HepG2 (cell line): ENCODE data around the gene FOXK2. TPM values are rescaled to one million over a fixed set of nuclear protein-coding genes. Genes with fewer than 3 reads are reported as not detected.
A peak's percentile ranks its signal among the peaks of the same experiment; 100 is the strongest.

ENCODE experiments used
- ATAC-seq: fragments of 200-7000 bp; cut with Tn5 transposase; 3 replicates; pipeline ENCODE4 v1.9.1; 2020; ENCODE audit warnings: mild to moderate bottlenecking, moderate library complexity
- BruUV-seq: library from RNA; stranded (reverse); fragments of 400-500 nt; replicated peaks from 2 replicates; lab custom pipeline; 2021; lab: Mats Ljungman, UMichigan
- CTCF ChIA-PET: fragments of 300-600 bp; formaldehyde crosslinking; extraction: SDS; loops from one replicate; lab custom pipeline; 2021; ENCODE audit warnings: low total read pairs, inconsistent platforms, low intra/inter-chr PET ratio; lab: Yijun Ruan, JAX
- POLR2A ChIA-PET: fragments of 350-600 bp; sonication (Branson Sonifier 250); formaldehyde crosslinking; loops from one replicate; lab custom pipeline; 2020; ENCODE audit warnings: antibody characterized with exemption, inconsistent platforms; lab: Yijun Ruan, JAX
- DNase-seq: peaks from one replicate; pipeline ENCODE4 v3.0.0-alpha.2; 2015; ENCODE audit warnings: low spot score
- FAIRE-seq: peaks from 3 replicates; lab custom pipeline; 2011; peaks lifted over from hg19 to GRCh38; lab: Jason Lieb, UNC
- H2AFZ ChIP-seq: one replicate; pipeline ENCODE4 v1.6.1; 2011; ENCODE audit warnings: low read length, inconsistent platforms
- H3K27ac ChIP-seq: fragments of 300-600 bp; 3 replicates; pipeline ENCODE4 v1.8.0; 2011; ENCODE audit warnings: mixed run types, mild to moderate bottlenecking, mixed read lengths, low read length, inconsistent platforms; ENCODE audit not compliant: insufficient read depth; ENCODE audit errors: extremely low read length
- H3K27me3 ChIP-seq, 2 experiments: fragments of 200-600 bp in 1 of 2; 2 replicates in 1 of 2; 3 replicates in 1 of 2; pipeline versions ENCODE4 v1.6.0 to v1.8.0; 2011; ENCODE audit warnings: low read length in 2 of 2, mild to moderate bottlenecking in 2 of 2, moderate library complexity in 2 of 2, inconsistent platforms in 1 of 2; ENCODE audit not compliant: insufficient read depth in 2 of 2, control insufficient read depth in 1 of 2
- H3K36me3 ChIP-seq, 2 experiments: fragments of 200-600 bp in 1 of 2; replicated peaks in 1 of 2; 2 replicates in 1 of 2; 3 replicates in 1 of 2; pipeline versions ENCODE4 v1.5.1 to v1.8.0; 2011; ENCODE audit warnings: low read length in 2 of 2, inconsistent platforms in 1 of 2; ENCODE audit not compliant: insufficient read depth in 2 of 2, control insufficient read depth in 1 of 2
- H3K4me1 ChIP-seq: 2 replicates; pipeline ENCODE4 v1.5.1; 2012; ENCODE audit warnings: low read length, inconsistent platforms; ENCODE audit not compliant: insufficient read depth
- H3K4me2 ChIP-seq: 2 replicates; pipeline ENCODE4 v1.6.0; 2011; ENCODE audit warnings: low read depth, low read length, inconsistent platforms
- H3K4me3 ChIP-seq, 3 experiments: fragments of 200-600 bp in 1 of 3; sonication (generic), shearing (Covaris generic) in 1 of 3; replicated peaks in 1 of 3; 2 replicates each; pipeline ENCODE4 v1.5.1; 2011 to 2016; ENCODE audit warnings: low read length in 3 of 3, inconsistent platforms in 2 of 3, low read depth in 2 of 3, mild to moderate bottlenecking in 2 of 3, control low read depth in 1 of 3, mixed read lengths in 1 of 3; ENCODE audit not compliant: insufficient read depth in 1 of 3
- H3K79me2 ChIP-seq: one replicate; pipeline ENCODE4 v1.6.1; 2011; ENCODE audit warnings: low read length, inconsistent platforms; ENCODE audit not compliant: insufficient read depth
- H3K9ac ChIP-seq: 2 replicates; pipeline ENCODE4 v1.6.0; 2011; ENCODE audit warnings: mild to moderate bottlenecking, low read depth, low read length, inconsistent platforms; ENCODE audit not compliant: insufficient read depth
- H3K9me3 ChIP-seq: 2 replicates; pipeline ENCODE4 v1.5.1; 2012; ENCODE audit warnings: mild to moderate bottlenecking, low read length
- H4K20me1 ChIP-seq: 2 replicates; pipeline ENCODE4 v1.6.0; 2011; ENCODE audit warnings: inconsistent platforms, mild to moderate bottlenecking, low read length, moderate library complexity; ENCODE audit not compliant: insufficient read depth
- DDIT3 ChIP-seq: sonication (generic); formaldehyde crosslinking; IDR thresholded peaks from 2 replicates; pipeline ENCODE4 v1.4.0; 2020; ENCODE audit warnings: mild to moderate bottlenecking, missing genetic modification reagents
- FOXA3 ChIP-seq: IDR thresholded peaks from 2 replicates; pipeline ENCODE4 v1.6.1; 2016; ENCODE audit warnings: missing genetic modification reagents, missing compliant biosample characterization
- KAT7 ChIP-seq: IDR thresholded peaks from 2 replicates; pipeline ENCODE4 v1.6.1; 2018; ENCODE audit warnings: borderline replicate concordance, missing compliant biosample characterization
- SRSF1 ChIP-seq: fragments of 200-400 bp; formaldehyde crosslinking; optimal IDR thresholded peaks from 2 replicates; pipeline ENCODE3; 2017; ENCODE audit warnings: mild to moderate bottlenecking, low read depth, low read length, moderate library complexity
- YY1 ChIP-seq: IDR thresholded peaks from 2 replicates; pipeline ENCODE4 v1.6.1; 2011; ENCODE audit warnings: low read length, low read depth, moderate library complexity, mild to moderate bottlenecking; ENCODE audit not compliant: insufficient read depth, insufficient replicate concordance
- ZFP82 ChIP-seq: sonication (generic); formaldehyde crosslinking; IDR thresholded peaks from 2 replicates; pipeline ENCODE4 v1.5.1; 2020; ENCODE audit warnings: mild to moderate bottlenecking, missing genetic modification reagents, borderline replicate concordance
- ZKSCAN1 ChIP-seq: fragments of 150-350 bp; IDR thresholded peaks from 2 replicates; pipeline ENCODE4 v1.6.1; 2014; ENCODE audit warnings: low read length
- ZNF260 ChIP-seq: sonication (generic); formaldehyde crosslinking; IDR thresholded peaks from 2 replicates; pipeline ENCODE4 v1.4.0; 2020; ENCODE audit warnings: missing genetic modification reagents, low read depth, mild to moderate bottlenecking, borderline replicate concordance
- ZNF280B ChIP-seq: sonication (generic); formaldehyde crosslinking; IDR thresholded peaks from 2 replicates; pipeline ENCODE4 v1.5.0; 2020; ENCODE audit warnings: missing genetic modification reagents, mild to moderate bottlenecking, borderline replicate concordance
- ZNF281 ChIP-seq: sonication (generic); formaldehyde crosslinking; IDR thresholded peaks from 2 replicates; pipeline ENCODE4 v1.4.0; 2020; ENCODE audit warnings: missing genetic modification reagents, borderline replicate concordance
- ZNF451 ChIP-seq: sonication (generic); formaldehyde crosslinking; IDR thresholded peaks from 2 replicates; pipeline ENCODE4 v1.5.0; 2020; ENCODE audit warnings: mild to moderate bottlenecking, missing genetic modification reagents
- ZNF775 ChIP-seq: sonication (generic); formaldehyde crosslinking; IDR thresholded peaks from 2 replicates; pipeline ENCODE4 v1.4.0; 2020; ENCODE audit warnings: missing genetic modification reagents, mild to moderate bottlenecking, moderate library complexity, borderline replicate concordance
- ZNF776 ChIP-seq: sonication (generic); formaldehyde crosslinking; IDR thresholded peaks from 2 replicates; pipeline ENCODE4 v1.4.0; 2020; ENCODE audit warnings: mild to moderate bottlenecking, missing genetic modification reagents
- ZSCAN29 ChIP-seq: sonication (generic); formaldehyde crosslinking; conservative IDR thresholded peaks from 2 replicates; pipeline ENCODE4 v1.4.0; 2020; ENCODE audit warnings: mild to moderate bottlenecking, missing genetic modification reagents
- WGBS: methylation state at CpG from one replicate; pipeline ENCODE4 v1.1.6; 2017; ENCODE audit warnings: low lambda C conversion rate; 5-methylcytosine and 5-hydroxymethylcytosine counted together
- in situ Hi-C: cut with HindIII; loops from 2 replicates; pipeline ENCODE4 v1.10.0; 2017; ENCODE audit warnings: low pct_unique_long_range_greater_than_20kb; ENCODE audit not compliant: extremely low pct_ligation_motif_present
- intact Hi-C: fragments of 100-400 bp; cut with micrococcal nuclease; formaldehyde crosslinking; loops from one replicate; pipeline ENCODE4 v1.10.0; 2022; ENCODE audit not compliant: unreplicated experiment
- polyA plus RNA-seq, 8 experiments: library from polyadenylated mRNA; depleted of rRNA in 3 of 8; stranded (reverse) in 7 of 8; unstranded in 1 of 8; fragments of >200 nt; fragmentation: Illumina TruSeq in 4 of 8; extraction: Trizol in 4 of 8; gene quantifications; 2 replicates each; pipeline versions ENCODE4 v1.2.1 to v1.2.3, GENCODE V29; 2011 to 2016; ENCODE audit warnings: low read depth in 4 of 8, missing spikeins in 1 of 8, mixed read lengths in 1 of 8; ENCODE audit not compliant: insufficient read depth in 1 of 8
- total RNA-seq, 5 experiments: library from RNA; depleted of rRNA; stranded (reverse); fragments of >200 nt; fragmentation: Illumina TruSeq; extraction: Trizol; gene quantifications; 2 replicates each; pipeline ENCODE4 v1.2.3, GENCODE V29; 2016; ENCODE audit warnings: low read depth in 1 of 5

FOXK2 gene
- total and polyA plus RNA-seq, 2 of the 13 experiments (the other 11 are each of a cell fraction or from before 2014, with no cell fraction given): 67.1 to 67.2 TPM

GRCh38 chr17:82519971-82520903, 705 bp downstream of the FOXK2 start:
- BruUV-seq: no TSS peak
- Histone ChIP-seq H3K27ac (peak overlapping the region; percentile 72), H3K4me1 (peaks cover 61% of the 10 kb centered on the region), H2AFZ (no peak overlapping the region), H3K27me3 (no peaks in the 10 kb centered on the region; a peak in 1 of 5 replicates), H3K9me3 (no peaks in the 10 kb centered on the region), H3K36me3 (peaks cover 0 to 2% of the 10 kb centered on the region in 2 experiments; a peak in 1 of 5 replicates), H3K4me2 (peak overlapping the region; percentile 87), H3K4me3 (peak overlapping the region; percentile 75 to 98 (median 87)), H4K20me1 (peaks cover 48% of the 10 kb centered on the region), H3K9ac (peak overlapping the region; percentile 97), H3K79me2 (peaks cover 51% of the 10 kb centered on the region)
- CTCF ChIA-PET: no interaction called here
- intact Hi-C loops (loop anchor here (5.0 to 10.0 kb wide), 2 partner anchors 32 to 185 kb away; partner anchors contain the start of gene SECTM1), in situ Hi-C loops (no loop called here)
- DNase-seq: no peak
- 1% methylated on average over 25 of the region's 94 CpGs for WGBS
- FAIRE-seq: no peak
- POLR2A ChIA-PET: interaction anchor here (0.8 to 2.5 kb wide), 14 partner anchors 11 to 247 kb away, joined by 3 to 30 read pairs (median 6); partner anchors contain the start of genes CSNK1D and NARF
- peak; percentile 12 for ATAC-seq
- TF ChIP-seq ZSCAN29 (CRISPR knock-in tag): 0 out of 2 replicates have a peak, but pooled peaks have one; percentile 20
- no peak for TF ChIP-seq SRSF1
- no peak for TF ChIP-seq ZNF260
- no peak for TF ChIP-seq ZNF451 (CRISPR knock-in tag)
- TF ChIP-seq FOXA3: no peak; the same call in 1 of the 2 replicates
- no peak for TF ChIP-seq DDIT3 (CRISPR knock-in tag)
- no peak for TF ChIP-seq ZNF281
- TF ChIP-seq YY1: peak; percentile 83
- TF ChIP-seq KAT7 (CRISPR knock-in tag): no peak
- peak; percentile 52; the same call in 1 of the 2 replicates for TF ChIP-seq ZNF776 (CRISPR knock-in tag)
- no peak for TF ChIP-seq ZNF280B (CRISPR knock-in tag)
- TF ChIP-seq ZKSCAN1: no peak
- TF ChIP-seq ZFP82 (CRISPR knock-in tag): 0 out of 2 replicates have a peak, but pooled peaks have one; percentile 23
- TF ChIP-seq ZNF775 (CRISPR knock-in tag): no peak
